ENCODE results near the gene MFSD1. TPM values are rescaled to one million over a fixed set of nuclear protein-coding genes. Genes with fewer than 3 reads are reported as not detected.

Gene MFSD1
- 25.1 and 34.1 TPM in 2 replicates for total RNA-seq (2014; rRNA removed; shearing (Covaris generic))

- DNase-seq (ENCODE audit: low spot score) = peak; percentile 78
These were observed at the start of gene MFSD1 for GRCh38 chr3:158801696-158802408. Gene MFSD1 (plus strand): TSS chr3:158802054. CDS start chr3:158802153, 99 bp downstream.

- no peak for DNase-seq (ENCODE audit: low spot score)
These were observed 48.0 kb upstream of the MFSD1 start for GRCh38 chr3:158753854-158754253.

GRCh38 chr3:158755421-158755820 lies 46.4 kb upstream of the MFSD1 start:
- DNase-seq (ENCODE audit: low spot score) = no peak

DNA sequence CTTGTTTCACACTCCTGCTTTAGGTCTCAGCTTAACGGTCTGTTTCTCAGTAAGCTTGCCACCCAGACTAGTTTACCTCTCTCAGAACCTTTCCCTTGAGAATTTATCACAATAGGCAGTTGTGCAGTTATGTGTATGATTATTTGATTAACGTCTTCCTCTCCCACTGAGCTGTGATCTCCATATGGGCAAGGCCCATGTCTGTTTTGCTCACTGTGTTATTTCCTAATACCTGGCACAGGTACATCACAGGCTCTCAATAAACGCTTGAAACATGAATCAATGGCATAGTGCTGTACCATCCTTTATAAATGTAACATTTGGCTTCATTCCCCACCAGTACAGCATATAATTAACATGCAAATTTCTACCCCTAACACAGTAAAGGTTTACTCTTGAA lies 40.5 kb upstream of the MFSD1 start:
- no peak for DNase-seq (ENCODE audit: low spot score)

DNA sequence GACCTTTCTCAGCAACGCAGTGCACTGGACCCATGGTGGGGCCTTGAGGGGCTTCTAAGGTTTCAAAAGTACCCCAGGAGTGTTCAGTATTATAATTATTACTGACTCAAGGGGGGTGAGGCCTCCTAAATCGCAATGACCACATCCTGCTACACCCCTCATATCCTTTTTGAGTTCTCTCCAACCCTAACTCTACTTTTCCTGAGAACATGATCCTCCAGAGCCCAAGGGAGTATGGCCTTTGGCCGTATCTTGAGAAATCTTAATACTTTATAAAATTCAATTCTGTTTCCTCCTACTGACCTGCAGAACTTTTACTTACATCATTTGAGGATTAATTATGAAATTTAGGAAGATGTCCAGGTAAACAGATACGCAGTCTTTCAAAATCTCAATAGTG lies 39.2 kb upstream of the MFSD1 start:
- no peak for DNase-seq (ENCODE audit: low spot score)

DNA sequence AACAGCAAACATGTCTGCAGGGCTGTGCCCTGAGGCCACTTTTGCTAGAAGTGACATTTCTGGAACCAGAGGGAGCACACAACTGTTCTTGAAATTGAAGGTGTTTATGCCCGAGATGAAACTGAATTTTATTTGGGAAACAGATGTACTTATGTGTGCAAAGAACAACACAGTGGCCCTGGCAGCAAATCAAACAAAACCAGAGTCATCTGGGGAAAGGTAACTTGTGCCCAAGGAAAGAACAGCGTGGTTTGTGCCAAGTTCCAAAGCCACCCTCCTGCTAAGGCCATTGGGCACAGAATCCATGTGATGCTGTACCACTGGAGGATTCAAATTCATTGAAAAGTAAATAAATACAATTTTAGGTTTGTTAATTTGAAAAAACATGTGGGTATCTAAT lies 38.4 kb upstream of the MFSD1 start:
- no peak for DNase-seq (ENCODE audit: low spot score)

GRCh38 chr3:158765518-158766205 lies 36.2 kb upstream of the MFSD1 start:
- DNase-seq (ENCODE audit: low spot score) = no peak

DNA sequence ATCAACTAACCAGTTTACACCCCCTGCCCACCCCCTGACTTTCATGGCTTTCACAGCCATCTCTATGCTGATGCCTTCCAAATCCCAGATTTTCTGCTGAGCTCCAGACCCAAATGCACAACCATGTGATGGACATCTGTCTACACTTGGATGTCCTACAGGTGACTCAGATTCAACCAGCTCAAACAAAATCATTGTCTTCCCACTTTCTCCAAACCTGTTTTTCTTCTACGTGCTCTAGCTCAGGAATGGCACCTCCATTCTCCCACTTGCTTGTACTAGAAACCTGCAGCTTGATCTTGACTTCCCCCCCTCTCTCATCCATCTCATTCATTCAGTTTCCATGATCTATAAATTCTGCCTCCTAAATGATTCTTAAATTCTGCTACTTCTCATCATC lies 35.5 kb upstream of the MFSD1 start:
- DNase-seq (ENCODE audit: low spot score) = no peak

- no peak for DNase-seq (ENCODE audit: low spot score)
These were observed 33.5 kb upstream of the MFSD1 start for GRCh38 chr3:158768361-158768787.

DNA sequence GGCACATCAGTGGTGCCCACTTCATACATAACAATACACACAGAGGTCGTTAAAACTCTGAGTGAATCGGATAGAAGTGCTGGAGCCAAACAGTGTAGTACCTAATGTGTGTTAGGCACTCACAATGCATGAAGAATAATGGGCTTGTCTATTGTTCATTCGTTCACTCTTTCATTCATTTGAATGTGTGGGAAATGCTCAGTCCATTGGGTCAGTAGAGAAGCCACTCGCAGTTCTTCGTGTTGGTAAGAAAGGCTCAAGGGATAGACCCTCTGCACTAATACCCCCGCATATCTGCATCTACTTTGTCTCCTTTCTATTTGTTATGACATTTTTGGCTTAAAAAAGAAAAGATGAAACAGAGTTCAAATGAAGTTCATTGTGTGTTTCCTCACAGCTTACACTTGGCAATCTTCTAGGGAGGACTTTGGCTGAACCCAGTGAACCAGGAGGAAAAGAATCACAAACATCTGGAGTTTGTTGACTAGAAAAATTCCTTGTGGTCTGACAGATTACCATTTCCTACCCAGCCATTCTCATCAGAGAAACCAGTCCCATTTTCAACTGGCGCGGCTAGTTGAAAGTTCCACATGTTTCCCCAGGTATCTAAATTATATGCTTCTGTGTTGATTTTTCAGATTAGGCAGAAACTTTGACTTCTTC lies 32.8 kb upstream of the MFSD1 start:
- DNase-seq (ENCODE audit: low spot score) = peak; percentile 82

GRCh38 chr3:158769549-158769948 lies 32.3 kb upstream of the MFSD1 start:
- DNase-seq (ENCODE audit: low spot score) = no peak

- DNase-seq (ENCODE audit: low spot score) = no peak
These were observed 31.7 kb upstream of the MFSD1 start for GRCh38 chr3:158769952-158770740.

DNA sequence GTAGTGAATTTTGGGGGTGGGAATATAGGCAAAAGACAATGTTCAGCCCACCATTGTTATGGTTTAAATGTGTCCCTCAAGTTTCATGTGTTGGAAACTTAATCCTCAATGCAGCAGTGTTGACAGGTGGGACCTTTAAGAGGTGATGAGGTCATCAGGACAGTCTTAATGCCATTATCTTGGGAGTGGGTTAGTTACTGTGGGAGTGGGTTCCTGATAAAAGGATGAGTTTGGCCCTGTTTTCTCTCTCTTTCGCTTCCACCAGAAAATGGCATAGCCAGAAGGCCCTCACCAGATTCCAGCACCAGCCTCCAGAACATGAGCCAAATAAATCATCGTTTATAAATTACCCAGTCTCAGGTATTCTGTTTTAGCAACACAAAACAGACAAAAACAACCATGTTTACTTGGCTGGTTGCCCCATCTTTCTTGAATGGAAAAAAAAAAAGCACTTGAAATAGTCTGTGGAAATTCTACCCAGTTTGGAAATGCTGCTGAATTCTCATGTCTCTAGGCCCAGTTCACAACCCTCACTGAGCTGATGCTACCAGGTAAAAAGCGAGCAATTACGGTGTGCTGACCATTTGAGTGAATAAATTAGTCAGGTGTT lies 31.0 kb upstream of the MFSD1 start:
- no peak for DNase-seq (ENCODE audit: low spot score)

DNA sequence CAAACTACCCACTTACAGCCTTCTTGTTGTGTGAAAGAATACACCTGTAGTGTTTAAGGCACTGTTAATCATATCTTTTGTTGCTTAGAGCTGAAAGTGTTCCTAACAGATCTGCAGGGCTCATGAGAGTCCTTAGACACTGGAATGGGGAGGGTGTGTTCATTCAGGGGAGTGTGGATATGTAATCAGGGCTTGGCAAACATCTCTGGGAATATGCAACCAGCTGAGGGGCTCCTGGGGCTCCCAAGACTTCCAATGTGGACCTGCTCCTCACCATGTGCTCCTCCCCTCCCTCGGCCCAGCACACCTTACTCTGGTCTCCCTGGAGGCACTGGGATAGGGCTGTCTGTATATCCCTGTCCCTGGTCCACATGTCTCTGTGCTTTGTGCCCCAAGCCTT lies 30.3 kb upstream of the MFSD1 start:
- DNase-seq (ENCODE audit: low spot score) = peak; percentile 43

GRCh38 chr3:158771982-158772381 lies 29.9 kb upstream of the MFSD1 start:
- DNase-seq (ENCODE audit: low spot score) = peak; percentile 52

- DNase-seq (ENCODE audit: low spot score) = no peak
These were observed 28.7 kb upstream of the MFSD1 start for GRCh38 chr3:158773166-158773565.

- DNase-seq (ENCODE audit: low spot score) = no peak
These were observed 27.7 kb upstream of the MFSD1 start for GRCh38 chr3:158773845-158774830.

DNA sequence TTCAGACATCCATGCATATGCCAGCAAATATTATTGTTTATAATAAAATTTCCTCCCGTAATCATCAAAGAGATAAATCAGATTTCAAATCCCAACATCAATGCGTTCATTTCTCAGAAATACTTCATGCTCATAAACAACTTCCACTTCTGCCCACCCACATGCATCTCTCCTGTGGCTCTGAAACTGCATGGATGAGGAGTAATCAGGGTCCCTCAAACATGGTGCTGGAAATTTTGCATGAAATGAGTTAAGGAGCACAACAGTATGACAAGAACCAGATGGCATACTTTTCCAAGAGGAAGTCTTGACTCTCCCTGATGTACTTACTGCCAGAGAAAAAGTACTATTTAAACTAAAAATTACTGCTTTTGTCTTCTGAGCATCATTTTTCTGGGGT lies 26.9 kb upstream of the MFSD1 start:
- no peak for DNase-seq (ENCODE audit: low spot score)

DNA sequence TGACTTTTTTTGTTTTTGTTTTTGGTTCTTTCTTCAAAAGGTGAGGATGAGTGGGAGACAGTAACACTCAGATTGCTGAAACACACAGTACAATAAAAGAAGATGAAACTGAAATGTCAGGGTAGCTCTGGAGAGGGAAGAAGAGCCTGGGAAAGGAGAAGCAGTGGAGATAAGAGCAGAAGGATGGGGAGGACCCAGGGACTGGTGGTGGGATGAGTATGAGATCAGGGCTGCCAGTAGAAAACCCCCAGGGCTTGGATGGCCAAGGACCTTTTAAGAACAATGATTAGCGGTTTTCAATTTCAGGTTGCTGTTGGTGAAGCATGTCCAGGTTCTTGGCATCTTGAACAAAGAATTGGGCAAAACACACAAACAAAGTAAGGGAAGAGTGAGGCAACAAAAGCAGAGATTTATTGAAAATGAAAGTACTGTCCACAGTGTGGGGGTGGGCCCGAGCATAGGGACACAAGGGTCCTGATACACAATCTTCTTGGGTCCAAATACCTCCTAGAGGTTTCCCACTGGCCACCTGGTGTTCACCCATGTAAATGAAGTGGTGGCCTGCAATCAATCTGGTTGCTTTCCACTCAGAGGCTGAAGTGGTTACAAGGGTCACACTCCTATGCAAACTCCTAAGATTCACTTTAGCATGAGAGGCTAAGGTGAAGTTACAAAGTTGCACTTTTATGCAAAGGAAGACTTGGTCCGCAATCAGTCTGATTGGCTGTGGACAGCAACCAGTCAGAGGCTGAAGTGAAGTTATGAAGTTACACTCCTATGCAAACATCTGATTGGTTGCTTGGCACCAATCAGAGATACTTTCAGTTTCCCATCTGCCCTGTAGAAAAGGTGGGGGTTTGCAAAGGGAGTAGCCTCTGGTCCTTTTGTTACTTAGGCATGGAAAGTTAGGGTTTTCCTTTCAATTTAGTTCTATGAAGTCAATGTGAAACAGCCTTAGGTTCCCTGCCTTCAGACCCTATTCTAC lies 26.1 kb upstream of the MFSD1 start:
- DNase-seq (ENCODE audit: low spot score) = no peak

Data from HT-29 (cell line).